Suppressor macrophage treated with lipopolysaccharide for 4 hours (primary cell): ENCODE measurements around the gene SPEM2.
A peak's percentile ranks its signal among the peaks of the same experiment; 100 is the strongest.

Experiments used
- DNase-seq: peaks from one replicate; pipeline ENCODE4 v3.0.0-alpha.2; 2020

The SPEM2 gene

DNA sequence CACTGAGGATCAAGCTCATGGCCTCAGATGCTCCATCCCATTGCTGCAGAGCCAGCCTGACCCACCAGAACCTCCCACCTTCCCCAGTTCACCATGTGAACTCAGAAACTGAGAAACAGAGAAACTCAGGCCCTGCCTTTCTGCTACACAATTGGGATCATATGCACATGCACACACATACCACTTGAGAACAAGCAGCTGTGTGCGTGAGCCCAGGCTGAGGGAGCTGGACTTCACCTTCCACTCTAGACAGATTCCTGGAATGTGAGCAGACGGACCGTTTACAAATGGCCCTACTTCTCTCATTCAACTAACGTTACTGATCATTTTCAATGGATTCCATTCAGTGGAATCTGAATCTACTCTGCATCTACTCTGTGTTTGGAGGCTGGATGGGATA, 1.7 kb upstream of the SPEM2 start:
- DNase-seq: no peak

DNA sequence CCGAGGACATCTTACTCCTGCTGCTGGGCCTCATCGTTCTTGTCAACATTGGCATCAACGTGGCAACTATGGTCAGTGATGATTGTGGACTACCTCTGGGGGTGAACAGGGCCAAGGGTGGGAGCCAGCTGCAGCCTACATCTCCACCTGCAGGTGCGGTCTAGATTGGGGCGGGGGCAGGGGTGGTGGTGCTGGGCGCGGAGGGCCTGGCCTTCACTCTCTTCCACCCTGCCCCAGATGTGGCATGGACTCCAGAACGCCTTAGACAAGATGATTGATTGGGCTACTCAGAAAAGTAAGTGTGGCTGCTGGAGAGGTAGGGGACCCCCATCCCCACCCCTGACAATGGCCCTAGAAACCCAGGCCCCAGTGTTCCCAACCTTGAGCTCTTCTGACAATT, 340 bp downstream of the SPEM2 start:
- DNase-seq: no peak

DNA sequence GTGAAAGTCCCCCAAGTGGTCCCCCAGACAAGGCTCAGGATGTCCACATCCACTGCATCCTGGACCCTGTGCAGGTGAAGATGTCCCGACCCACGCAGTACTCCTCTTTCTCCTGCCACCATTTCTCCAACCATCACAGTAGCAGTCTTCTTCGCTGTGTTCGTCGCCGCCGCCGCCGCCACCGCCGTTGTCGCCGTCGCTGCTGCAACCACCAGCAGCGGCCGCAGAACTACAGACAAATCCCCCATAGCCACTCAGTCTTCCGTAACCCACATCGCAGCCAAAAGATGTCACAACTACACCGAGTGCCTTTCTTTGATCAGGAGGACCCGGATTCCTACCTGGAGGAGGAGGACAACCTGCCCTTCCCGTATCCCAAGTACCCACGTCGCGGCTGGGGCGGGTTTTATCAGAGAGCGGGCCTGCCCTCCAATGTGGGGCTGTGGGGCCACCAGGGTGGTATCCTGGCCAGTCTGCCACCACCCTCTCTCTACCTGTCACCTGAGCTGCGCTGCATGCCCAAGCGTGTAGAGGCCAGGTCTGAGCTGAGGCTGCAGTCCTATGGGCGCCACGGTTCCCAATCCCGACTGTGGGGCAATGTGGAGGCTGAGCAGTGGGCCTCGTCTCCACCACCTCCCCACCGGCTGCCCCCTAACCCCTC, 917 bp downstream of the SPEM2 start:
- no peak for DNase-seq

DNA sequence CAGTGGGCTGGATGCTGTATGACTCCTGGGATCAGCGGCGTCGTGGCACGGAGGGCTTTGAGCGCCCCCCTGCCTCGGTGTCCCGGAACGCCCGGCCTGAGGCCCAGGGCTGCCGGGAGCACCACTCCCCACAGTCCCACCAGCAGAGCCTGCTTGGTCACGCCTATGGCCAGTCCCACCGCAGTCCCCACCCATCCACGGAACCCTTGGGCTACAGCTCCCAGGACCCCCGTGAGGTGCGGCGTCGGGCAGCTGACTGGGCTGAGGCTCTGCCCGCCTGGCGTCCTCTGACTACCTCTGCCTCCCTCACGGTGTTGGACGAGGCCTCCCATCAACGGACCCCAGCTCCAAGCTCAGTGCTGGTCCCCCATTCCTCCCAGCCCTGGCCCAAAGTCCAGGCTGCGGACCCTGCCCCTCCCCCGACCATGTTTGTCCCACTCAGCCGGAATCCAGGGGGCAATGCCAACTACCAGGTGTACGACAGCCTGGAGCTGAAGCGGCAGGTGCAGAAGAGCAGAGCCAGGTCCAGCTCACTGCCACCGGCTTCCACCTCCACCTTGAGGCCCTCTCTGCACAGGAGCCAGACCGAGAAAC, 1.6 kb downstream of the SPEM2 start:
- DNase-seq: no peak

DNA sequence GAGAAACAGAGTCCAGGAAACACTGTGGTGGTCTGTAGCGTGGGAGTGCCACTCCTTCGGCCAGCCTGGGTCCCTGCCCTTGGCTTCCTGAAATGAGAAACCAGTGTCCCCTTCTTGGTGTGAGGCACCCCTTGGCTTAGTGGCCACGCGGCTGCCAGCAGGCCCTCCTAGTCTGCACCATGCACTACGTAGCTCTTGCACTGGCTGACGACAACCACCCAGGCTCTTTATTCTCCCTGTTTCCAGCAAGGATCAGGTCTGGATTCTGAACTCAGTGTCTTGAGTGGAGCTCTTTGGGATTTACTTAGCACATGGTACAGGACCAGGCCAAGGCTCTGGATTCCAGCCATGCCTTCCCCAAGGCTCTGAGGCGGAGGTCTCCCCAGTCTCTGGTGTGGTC, 2.1 kb downstream of the SPEM2 start:
- DNase-seq: no peak

DNA sequence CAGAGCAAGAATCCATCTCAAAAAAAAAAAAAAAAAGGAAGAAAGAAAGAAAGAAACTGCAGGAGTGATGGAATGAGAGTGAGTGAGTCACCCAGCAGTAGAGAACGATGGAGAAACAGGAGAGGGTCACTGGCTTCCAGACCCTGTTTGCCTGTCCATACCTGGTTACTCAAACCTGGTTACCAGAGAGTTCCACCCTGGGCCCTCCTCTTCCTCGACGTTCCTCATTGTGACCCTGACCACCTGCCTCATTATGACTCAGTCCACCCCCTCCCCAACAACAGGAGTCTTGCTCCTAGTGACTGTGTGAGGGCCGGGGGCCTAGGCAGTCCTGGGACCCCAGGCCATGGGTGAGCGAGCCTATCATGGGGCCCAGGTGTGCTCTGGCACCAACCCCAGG, 3.1 kb downstream of the SPEM2 start, which contains the start of gene SPEM3:
SPEM3 (plus strand) TSS at position 301 of the 400 bp plus-strand sequence; CDS start at position 347, 46 bp downstream.
- DNase-seq: no peak

DNA sequence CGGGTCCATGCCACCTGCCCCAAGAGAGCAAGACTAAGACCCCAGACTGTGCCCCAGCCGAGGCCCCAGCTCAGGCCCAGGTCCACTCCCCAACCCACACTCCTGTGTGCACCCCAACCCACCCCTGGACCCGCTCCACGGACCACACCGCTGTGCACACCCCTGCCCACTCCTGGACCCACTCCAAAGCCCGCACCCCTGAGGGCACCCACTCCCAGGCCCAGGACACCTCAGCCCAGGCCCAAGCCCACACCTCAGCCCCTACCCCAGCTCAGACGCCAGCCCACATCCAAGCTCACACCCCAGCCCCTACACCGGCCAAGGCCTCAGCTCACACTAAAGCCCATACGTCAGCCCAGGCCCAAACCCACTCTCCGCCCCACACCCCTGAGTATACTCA, 4.3 kb downstream of the SPEM2 start:
- DNase-seq: no peak

DNA sequence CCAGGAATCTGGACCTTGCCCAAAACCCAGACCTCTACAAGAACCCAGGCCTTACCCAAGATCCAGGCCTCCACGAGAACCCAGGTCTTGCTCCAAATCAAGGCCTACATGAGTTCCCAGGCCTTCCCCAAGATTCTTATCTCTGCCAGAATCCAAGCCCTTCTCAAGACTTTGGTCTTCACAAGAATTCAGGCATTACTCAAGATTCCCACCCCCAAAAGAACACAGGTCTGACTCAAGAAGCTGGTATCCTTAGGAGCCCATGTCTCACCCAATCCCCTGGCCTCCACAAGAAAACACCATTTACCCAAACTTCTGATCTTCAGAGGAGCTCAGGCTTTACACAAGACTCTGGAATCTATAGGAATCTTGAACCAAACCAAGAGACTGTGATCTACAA, 5.8 kb downstream of the SPEM2 start:
- DNase-seq: no peak

DNA sequence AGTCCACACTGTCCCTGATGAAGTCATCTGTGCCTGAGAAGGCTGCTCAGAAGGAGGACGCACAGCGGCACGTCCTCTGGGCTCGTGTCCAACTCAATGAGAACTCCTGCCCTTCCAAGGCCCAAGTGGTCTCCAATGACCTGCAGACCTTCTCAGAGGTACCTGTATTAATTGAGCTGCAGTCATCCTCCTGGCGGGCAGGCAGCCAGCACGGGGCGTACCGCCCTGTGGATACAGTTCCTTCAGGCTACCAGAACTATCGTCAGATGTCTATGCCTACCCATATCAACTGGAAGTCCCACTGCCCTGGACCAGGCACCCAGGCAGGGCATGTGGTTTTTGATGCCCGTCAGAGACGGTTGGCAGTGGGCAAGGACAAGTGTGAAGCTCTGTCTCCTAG, 6.9 kb downstream of the SPEM2 start:
- no peak for DNase-seq

DNA sequence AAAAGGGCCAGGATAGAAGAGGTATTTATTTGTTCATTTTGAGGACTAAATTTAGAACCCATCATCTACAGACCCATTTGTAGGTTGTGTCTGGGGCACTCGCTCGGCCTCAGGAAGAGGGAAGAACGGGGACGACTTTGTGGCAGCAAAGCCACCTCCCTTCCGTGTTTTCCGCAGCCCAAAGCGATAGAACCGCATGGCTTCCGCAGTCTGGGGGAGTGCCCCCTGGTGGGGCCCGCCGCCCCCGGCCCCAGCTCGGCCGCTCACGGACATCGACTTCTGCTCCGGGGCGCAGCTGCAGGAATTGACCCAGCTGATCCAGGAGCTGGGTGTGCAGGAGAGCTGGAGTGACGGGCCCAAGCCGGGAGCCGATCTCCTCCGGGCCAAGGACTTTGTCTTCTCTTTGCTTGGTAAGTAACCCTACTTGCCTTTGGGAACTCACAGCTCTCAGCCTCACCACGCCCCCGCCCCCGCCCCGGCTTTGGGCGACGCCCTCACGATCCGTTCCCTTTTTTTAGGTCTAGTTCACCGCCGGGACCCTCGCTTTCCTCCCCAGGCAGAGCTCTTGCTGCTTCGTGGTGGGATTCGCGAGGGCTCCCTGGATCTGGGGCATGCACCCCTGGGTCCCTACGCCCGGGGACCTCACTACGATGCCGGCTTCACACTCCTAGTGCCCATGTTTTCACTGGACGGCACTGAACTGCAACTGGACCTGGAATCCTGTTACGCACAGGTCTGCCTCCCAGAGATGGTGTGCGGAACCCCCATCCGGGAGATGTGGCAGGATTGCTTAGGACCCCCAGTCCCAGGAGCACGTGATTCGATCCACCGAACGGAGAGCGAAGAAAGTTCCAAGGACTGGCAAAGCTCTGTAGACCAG, 10.5 kb downstream of the SPEM2 start:
- DNase-seq: peak; percentile 61

DNA sequence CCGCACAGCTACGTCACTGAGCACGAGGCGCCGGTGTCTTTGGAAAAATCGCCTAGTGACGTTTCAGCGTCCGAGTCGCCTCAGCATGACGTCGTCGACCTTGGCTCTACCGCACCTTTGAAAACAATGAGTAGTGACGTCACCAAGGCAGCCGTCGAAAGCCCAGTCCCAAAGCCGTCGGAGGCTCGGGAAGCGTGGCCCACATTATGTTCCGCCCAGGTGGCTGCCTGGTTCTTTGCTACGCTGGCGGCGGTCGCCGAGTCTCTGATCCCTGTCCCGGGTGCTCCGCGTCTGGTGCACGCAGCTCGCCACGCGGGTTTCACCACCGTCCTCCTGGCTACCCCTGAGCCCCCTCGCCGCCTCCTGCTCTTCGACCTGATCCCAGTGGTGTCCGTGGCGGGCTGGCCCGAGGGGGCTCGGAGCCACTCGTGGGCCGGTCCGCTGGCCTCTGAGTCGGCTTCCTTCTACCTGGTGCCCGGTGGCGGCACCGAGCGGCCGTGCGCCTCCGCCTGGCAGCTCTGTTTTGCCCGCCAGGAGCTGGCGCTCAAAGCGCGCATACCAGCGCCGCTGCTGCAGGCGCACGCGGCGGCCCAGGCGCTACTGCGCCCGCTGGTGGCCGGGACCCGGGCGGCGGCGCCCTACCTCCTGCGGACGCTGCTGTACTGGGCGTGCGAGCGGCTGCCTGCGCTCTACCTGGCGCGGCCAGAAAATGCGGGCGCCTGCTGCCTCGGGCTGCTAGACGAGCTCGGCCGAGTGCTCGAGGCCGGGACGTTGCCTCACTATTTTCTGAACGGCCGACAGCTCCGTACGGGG, 11.3 kb downstream of the SPEM2 start:
- peak; percentile 91 for DNase-seq

DNA sequence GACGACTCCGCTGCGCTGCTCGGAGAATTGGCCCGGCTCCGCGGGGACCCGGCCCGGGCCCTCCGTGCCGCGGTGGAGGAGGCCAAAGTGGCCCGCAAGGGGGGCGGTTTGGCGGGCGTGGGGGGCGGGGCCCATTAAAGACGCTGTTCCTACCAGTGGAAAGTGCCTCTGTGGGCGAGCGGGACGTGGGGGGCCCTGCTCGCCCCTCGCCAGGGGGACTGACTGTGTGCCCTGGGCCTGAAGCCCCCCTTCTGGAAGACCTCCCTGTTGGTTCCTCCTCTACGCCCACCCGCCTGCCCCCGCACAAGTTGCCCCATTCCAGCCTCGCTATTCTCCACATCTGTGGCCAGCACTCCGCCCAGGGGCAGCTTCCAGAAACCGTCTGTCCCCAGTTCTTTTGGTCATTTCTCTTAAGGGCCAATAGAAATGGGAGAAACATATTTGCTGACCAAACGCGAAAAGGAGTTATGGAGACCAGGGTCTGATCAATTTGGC, 12.0 kb downstream of the SPEM2 start:
- DNase-seq: no peak

DNA sequence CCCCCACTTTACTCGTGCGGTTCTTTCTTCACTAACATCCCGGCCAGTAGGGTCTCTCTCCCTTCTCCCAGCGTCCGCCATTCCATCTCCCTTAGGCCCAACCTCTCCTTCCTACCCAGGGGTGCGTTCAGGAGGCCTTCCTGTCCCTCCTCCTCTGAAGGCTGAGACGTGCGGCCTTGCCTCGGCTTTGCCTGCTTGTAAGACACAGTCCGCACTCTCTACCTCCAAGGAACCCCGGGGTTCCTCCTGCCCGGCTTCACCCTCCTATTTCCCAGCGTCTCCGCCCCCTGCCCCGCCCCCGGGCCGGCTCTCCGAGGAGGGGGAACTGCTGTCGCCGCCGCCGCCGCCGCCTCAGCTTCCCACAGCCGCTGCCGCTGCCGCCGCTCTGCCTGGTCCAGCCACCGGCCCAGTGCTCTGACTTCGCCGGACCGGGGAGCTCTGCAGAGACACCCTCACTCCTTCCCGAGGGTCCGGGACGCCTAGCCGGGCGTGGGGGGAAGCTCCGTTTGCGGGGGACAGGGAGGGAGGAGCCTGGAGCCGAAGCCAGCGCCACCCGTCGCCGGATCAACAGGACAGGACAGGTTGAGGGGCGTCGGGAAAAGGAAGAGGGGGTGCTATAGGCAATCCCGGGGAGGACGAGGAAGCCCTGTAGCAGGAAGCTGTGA, 12.7 kb downstream of the SPEM2 start:
- DNase-seq: peak; percentile 66

DNA sequence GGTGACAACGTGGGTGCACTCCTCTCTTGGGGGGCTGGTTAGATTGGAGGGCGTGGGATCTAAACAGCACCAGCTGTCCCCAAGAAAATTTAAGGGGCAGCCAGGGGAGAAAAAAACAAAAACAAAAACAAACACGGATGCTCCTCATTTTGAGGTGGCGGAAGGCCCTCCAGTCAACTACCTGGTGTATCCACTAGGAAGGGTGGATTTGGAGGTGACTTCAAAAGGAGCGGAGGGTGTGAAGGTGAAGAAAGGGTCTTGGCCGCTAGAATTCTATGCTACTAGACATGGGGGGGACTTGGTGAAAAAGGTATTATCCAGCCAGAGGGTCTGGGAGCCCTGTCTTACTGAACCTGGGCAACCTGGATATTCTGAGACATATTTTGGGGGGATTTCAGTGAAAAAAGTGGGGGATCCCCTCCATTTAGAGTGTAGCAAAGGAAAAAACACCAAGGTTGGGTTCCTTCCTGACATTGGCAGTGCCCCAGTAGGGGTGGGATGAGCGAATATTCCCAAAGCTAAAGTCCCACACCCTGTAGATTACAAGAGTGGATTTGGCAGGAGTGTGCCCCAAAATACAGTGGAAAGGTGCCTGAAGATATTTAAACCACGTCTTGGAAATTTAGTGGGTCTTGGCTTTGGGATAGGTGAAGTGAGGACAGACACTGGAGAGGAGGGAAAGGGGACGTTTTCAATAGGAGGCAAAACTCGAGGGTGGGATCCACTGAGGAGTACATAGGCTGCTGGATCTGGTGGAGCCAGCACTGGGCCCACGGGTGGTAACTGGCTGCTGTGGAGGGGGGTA, 13.4 kb downstream of the SPEM2 start:
- DNase-seq: no peak

DNA sequence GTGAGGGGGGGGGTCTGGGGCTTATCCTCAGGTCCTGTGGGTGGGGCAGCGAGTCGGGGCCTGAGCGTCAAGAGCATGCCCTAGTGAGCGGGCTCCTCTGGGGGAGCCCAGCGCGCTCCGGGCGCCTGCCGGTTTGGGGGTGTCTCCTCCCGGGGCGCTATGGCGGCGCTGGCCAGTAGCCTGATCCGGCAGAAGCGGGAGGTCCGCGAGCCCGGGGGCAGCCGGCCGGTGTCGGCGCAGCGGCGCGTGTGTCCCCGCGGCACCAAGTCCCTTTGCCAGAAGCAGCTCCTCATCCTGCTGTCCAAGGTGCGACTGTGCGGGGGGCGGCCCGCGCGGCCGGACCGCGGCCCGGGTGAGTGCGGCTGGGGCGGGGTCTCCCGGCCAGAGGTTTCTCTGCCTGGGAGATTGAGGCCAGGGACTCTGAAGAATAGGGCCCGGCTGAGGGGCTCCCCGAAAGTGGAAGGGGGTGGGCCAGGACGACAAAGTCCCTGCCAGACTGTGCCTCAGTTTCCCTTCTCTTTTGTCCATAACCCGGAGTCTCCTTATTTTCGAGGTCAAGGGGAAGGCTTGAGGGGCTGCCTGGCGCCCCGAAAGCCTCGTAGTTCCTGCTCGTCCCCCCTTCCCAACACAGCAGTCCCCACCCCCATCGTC, 14.2 kb downstream of the SPEM2 start, which contains the start of gene FGF11:
FGF11 (plus strand) TSS at position 51 of the 651 bp plus-strand sequence; CDS start at position 160, 109 bp downstream.
- DNase-seq: no peak

DNA sequence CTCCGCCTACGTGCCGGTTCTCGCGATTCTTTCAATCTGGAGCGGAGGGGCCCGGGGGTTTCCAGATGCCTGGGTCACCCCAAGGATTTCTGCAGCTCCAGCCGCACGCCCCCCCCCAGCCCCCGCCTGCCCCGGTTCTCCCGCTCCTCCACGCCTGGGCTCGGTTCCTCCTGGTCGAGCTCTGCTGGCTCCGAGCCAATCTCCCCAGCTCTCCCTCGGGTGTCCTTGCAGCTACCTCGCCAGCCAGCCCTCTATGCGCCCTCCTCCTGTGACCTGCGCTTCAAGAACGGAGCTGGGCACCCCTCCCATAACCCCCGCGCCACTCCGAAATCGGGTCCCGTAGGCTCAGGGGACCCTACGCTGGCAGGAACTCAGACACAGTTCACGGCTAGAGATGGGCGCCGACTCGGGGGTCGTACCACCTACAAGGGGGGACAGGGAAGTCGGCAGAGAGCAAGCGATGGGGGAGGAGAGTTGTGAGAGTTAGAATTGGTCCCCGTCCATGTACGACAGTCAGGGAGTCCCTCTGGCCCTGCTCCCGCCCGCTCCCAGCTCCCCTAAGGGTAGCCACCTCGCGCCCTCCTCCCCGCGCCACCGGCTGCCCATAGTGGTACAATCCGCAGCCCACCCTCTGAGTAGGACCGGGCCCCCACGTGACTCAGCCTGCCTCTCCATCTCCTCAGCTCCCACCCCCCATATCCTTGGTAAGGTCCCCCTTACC, 14.9 kb downstream of the SPEM2 start:
- DNase-seq: peak; percentile 54

DNA sequence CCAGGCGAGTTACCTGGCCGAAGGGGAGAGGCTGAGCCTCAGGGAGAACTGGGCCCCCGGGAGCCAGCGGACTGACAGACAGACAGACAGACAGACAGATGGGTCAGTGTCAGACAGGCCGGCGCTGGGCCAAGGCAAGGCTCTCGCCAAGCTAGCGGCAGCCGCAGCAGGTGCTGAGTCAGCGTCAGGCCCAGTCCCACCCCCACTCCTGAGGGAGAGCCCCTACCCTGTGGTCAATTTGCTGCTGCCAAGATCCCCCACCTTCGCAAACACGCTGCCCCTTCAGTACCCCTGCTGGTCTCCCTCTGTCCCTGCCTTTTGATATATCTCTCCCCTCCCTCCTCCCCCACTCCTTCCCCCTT, 15.4 kb downstream of the SPEM2 start:
- DNase-seq: peak; percentile 24

DNA sequence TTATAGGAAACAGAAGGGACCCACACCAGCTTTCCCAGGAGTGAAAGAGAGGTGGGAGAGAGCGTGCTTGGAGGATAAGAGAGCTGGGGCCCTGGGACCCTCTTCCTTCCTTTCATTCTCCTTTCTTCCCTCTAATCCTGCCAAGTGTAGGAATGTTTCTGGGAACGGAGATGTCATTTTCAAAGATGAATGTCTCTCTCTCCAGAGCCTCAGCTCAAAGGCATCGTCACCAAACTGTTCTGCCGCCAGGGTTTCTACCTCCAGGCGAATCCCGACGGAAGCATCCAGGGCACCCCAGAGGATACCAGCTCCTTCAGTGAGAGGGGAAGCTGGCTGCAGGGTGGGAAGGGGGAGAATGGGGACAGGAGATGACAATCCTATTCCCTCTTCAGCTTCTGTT, 15.8 kb downstream of the SPEM2 start:
- DNase-seq: no peak

DNA sequence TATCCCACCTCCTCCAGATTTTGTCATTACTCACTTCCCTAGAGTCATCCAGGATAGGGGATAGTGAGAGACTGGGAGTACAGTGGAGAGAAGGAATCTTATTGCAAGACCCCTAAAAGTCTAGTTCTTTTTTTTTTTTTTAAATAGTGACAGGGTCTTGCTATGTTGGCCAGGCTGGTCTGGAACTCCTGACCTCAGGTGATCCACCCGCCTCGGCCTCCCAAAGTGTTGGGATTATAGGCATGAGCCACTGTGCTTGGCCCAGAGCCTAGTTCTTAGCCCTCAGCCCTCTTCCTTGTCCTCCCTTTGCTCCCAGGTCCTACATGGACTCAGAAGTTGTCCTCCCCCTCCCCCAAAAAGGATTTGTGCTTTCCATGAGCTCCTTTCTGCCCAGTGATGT, 16.7 kb downstream of the SPEM2 start:
- no peak for DNase-seq
